G401.6 (cell line): ENCODE measurements around the gene LRIT2.

ENCODE experiments used
- FAIRE-seq: peaks from 2 replicates; lab custom pipeline; 2012; peaks lifted over from hg19 to GRCh38; lab: Jason Lieb, UNC

The LRIT2 gene

GRCh38 chr10:84241185-84241790, 15.9 kb upstream of the LRIT2 start, which contains the start of gene LRIT1:
LRIT1 (minus strand) TSS chr10:84241546; CDS start chr10:84241439, 107 bp downstream.
- FAIRE-seq: no peak

- FAIRE-seq: no peak
Measured at GRCh38 chr10:84238909-84239308, 13.6 kb upstream of the LRIT2 start.

GRCh38 chr10:84237199-84238051, 12.1 kb upstream of the LRIT2 start:
- FAIRE-seq: no peak

- no peak for FAIRE-seq
Measured at GRCh38 chr10:84236807-84237198, 11.5 kb upstream of the LRIT2 start.

GRCh38 chr10:84235096-84235495, 9.8 kb upstream of the LRIT2 start:
- no peak for FAIRE-seq

- FAIRE-seq: no peak
Measured at GRCh38 chr10:84234479-84234878, 9.1 kb upstream of the LRIT2 start.

GRCh38 chr10:84233940-84234339, 8.6 kb upstream of the LRIT2 start:
- FAIRE-seq: no peak

- no peak for FAIRE-seq
Measured at GRCh38 chr10:84232376-84232775, 7.0 kb upstream of the LRIT2 start.

- FAIRE-seq: no peak
Measured at GRCh38 chr10:84230359-84230758, 5.0 kb upstream of the LRIT2 start.

- FAIRE-seq: no peak
Measured at GRCh38 chr10:84227810-84228209, 2.5 kb upstream of the LRIT2 start.

- no peak for FAIRE-seq
Measured at GRCh38 chr10:84226616-84227015, 1.3 kb upstream of the LRIT2 start.

GRCh38 chr10:84224411-84225028, 824 bp downstream of the LRIT2 start:
- no peak for FAIRE-seq

GRCh38 chr10:84221916-84222315, 3.4 kb downstream of the LRIT2 start:
- no peak for FAIRE-seq

- no peak for FAIRE-seq
Measured at GRCh38 chr10:84217746-84218145, 7.6 kb downstream of the LRIT2 start.

GRCh38 chr10:84216834-84217233, 8.5 kb downstream of the LRIT2 start:
- FAIRE-seq: no peak

GRCh38 chr10:84214612-84215235, 10.6 kb downstream of the LRIT2 start:
- no peak for FAIRE-seq

GRCh38 chr10:84214046-84214572, 11.2 kb downstream of the LRIT2 start:
- no peak for FAIRE-seq

GRCh38 chr10:84213076-84213475, 12.3 kb downstream of the LRIT2 start:
- no peak for FAIRE-seq

- FAIRE-seq: no peak
Measured at GRCh38 chr10:84212014-84212413, 13.3 kb downstream of the LRIT2 start.

- FAIRE-seq: no peak
Measured at GRCh38 chr10:84211566-84211965, 13.8 kb downstream of the LRIT2 start.

- no peak for FAIRE-seq
Measured at GRCh38 chr10:84208023-84208422, 17.3 kb downstream of the LRIT2 start.

GRCh38 chr10:84205853-84206525, 19.4 kb downstream of the LRIT2 start:
- no peak for FAIRE-seq
